Panc1 (cell line): Measurements from ENCODE around the gene ATG13. TPM values are rescaled to one million over a fixed set of nuclear protein-coding genes. Genes with fewer than 3 reads are reported as not detected.

Experiments used
- ATAC-seq: fragments of 200-7000 bp; cut with Tn5 transposase; 2 replicates; pipeline ENCODE4 v1.9.1; 2020; ENCODE audit warnings: mild to moderate bottlenecking, moderate library complexity
- BruUV-seq: library from RNA; stranded (reverse); fragments of 400-500 nt; replicated peaks from 2 replicates; lab custom pipeline; 2021; lab: Mats Ljungman, UMichigan
- CTCF ChIA-PET: fragments of 300-600 bp; sonication (Branson Sonifier 250); formaldehyde crosslinking; loops from one replicate; lab custom pipeline; 2022; ENCODE audit warnings: antibody characterized with exemption; lab: Charles Lee
- POLR2A ChIA-PET: fragments of 300-600 bp; sonication (Branson Sonifier 250); formaldehyde crosslinking; loops from one replicate; lab custom pipeline; 2022; ENCODE audit warnings: antibody characterized with exemption; lab: Charles Lee
- DNase-seq: peaks from one replicate; pipeline ENCODE4 v3.0.0-alpha.2; 2010; ENCODE audit warnings: low read depth, low spot score
- H3K27ac ChIP-seq: 2 replicates; pipeline ENCODE4 v1.5.1; 2011; ENCODE audit warnings: mild to moderate bottlenecking, low read length, inconsistent platforms
- H3K27me3 ChIP-seq: fragments of 200-500 bp; sonication (Bioruptor generic); 2 replicates; pipeline ENCODE4 v1.6.0; 2014; ENCODE audit warnings: low read length, inconsistent platforms; ENCODE audit not compliant: control insufficient read depth, insufficient read depth
- H3K36me3 ChIP-seq: fragments of 200-500 bp; sonication (Bioruptor generic); 2 replicates; pipeline ENCODE4 v1.5.1; 2014; ENCODE audit warnings: inconsistent platforms, mild to moderate bottlenecking, low read length, moderate library complexity; ENCODE audit not compliant: control insufficient read depth, insufficient read depth
- H3K4me1 ChIP-seq: 2 replicates; pipeline ENCODE4 v1.5.1; 2011; ENCODE audit warnings: inconsistent platforms, mild to moderate bottlenecking, low read length, moderate library complexity; ENCODE audit not compliant: control insufficient read depth, insufficient read depth
- H3K4me3 ChIP-seq, 2 experiments: 2 replicates each; pipeline ENCODE4 v1.5.1; 2011 to 2012; ENCODE audit warnings: low read depth in 2 of 2, low read length in 2 of 2, mild to moderate bottlenecking in 2 of 2, inconsistent platforms in 1 of 2, moderate library complexity in 1 of 2
- H3K9me3 ChIP-seq: fragments of 200-500 bp; sonication (Bioruptor generic); 2 replicates; pipeline ENCODE4 v1.5.1; 2014; ENCODE audit warnings: low read depth, mild to moderate bottlenecking, inconsistent platforms, low read length, moderate library complexity; ENCODE audit not compliant: control insufficient read depth, insufficient read depth
- CTCF ChIP-seq: fragments of 450-650 bp; IDR thresholded peaks from 2 replicates; pipeline ENCODE4 v1.5.1; 2017; ENCODE audit warnings: mild to moderate bottlenecking
- POLR2AphosphoS5 ChIP-seq: IDR thresholded peaks from 2 replicates; pipeline ENCODE4 v1.6.1; 2012; ENCODE audit warnings: mild to moderate bottlenecking, low read depth, low read length, moderate library complexity
- REST ChIP-seq, 2 experiments: IDR thresholded peaks; 2 replicates each; pipeline ENCODE4 v1.6.1; 2011 to 2012; ENCODE audit warnings: low read depth in 2 of 2, control low read depth in 1 of 2, low read length in 1 of 2, mild to moderate bottlenecking in 1 of 2, moderate library complexity in 1 of 2; ENCODE audit not compliant: insufficient read depth in 1 of 2
- SIN3A ChIP-seq: IDR thresholded peaks from 2 replicates; pipeline ENCODE4 v1.6.1; 2012; ENCODE audit warnings: low read depth, mild to moderate bottlenecking, low read length, moderate library complexity, borderline replicate concordance; ENCODE audit not compliant: insufficient read depth
- TCF7L2 ChIP-seq: IDR thresholded peaks from 2 replicates; pipeline ENCODE4 v1.6.1; 2011; ENCODE audit warnings: mild to moderate bottlenecking, low read depth, low read length, inconsistent platforms
- in situ Hi-C: cut with HindIII; loops from 2 replicates; pipeline ENCODE4 v1.10.0; 2016; ENCODE audit warnings: low sequenced_read_pairs, low pct_unique_long_range_greater_than_20kb
- intact Hi-C: fragments of 100-400 bp; cut with micrococcal nuclease; formaldehyde crosslinking; loops from one replicate; pipeline ENCODE4 v1.10.0; 2022; ENCODE audit not compliant: unreplicated experiment
- total RNA-seq: library from RNA; stranded (reverse); gene quantifications from one replicate; pipeline ENCODE4 v1.2.1, GENCODE V29; 2021; ENCODE audit not compliant: unreplicated experiment

The ATG13 gene
- total RNA-seq, 1 experiment from 2014 or later: 57.9 TPM

DNA sequence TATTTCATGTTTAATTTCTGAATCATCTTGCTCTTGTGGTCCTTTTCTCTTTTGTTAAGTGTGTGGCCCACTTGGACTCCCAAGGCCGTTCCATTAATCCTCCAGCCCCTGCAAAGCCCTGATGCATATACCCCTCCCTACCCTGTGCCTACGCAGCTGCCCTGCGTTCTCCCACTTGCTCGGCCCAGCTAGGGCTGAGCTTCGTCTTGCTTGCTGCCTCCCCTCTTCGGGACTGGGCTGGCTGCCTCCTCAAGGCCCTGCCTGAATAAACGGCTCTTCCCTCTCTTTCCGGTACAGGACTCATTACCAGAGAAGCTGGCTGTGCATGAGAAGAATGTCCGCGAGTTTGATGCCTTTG, 54.6 kb downstream of the ATG13 start:
- no peak for TF ChIP-seq SIN3A
- no peak for TF ChIP-seq TCF7L2
- TF ChIP-seq POLR2AphosphoS5: no peak
- TF ChIP-seq CTCF: no peak

GRCh38 chr11:46672381-46672839, 55.1 kb downstream of the ATG13 start:
- H3K4me1 ChIP-seq: peaks cover 8% of the 10 kb centered on the region
- DNase-seq (no peak), ATAC-seq (no peak)
- TF ChIP-seq POLR2AphosphoS5 (no peak), SIN3A (no peak), REST (IDR thresholded peaks at IDR 0.05; ENCODE audit: insufficient read depth in 1 of 2, low read depth in 2 of 2, low read length in 1 of 2) (no peak), CTCF (no peak), TCF7L2 (no peak)
- no peaks in the 10 kb centered on the region for H3K9me3 ChIP-seq
- intact Hi-C loops (no loop called here), in situ Hi-C loops (no loop called here)
- no TSS peak for BruUV-seq
- H3K4me3 ChIP-seq: no peak overlapping the region
- ChIA-PET CTCF (no interaction called here), POLR2A (interaction anchor here (0.5 kb wide), 1 partner anchor 52 kb away, joined by 8 read pairs; no protein-coding TSS in a partner anchor)
- H3K27ac ChIP-seq: no peak overlapping the region
- peaks cover 6% of the 10 kb centered on the region for H3K36me3 ChIP-seq
- H3K27me3 ChIP-seq: no peaks in the 10 kb centered on the region

More for the DNA sequence above, 54.6 kb downstream of the ATG13 start:
- Histone ChIP-seq H3K9me3 (no peaks in the 10 kb centered on the region), H3K4me1 (peaks cover 8% of the 10 kb centered on the region), H3K27ac (no peak overlapping the region), H3K27me3 (no peaks in the 10 kb centered on the region), H3K36me3 (peaks cover 6% of the 10 kb centered on the region), H3K4me3 (no peak overlapping the region)
- in situ Hi-C loops (no loop called here), intact Hi-C loops (no loop called here)
- CTCF ChIA-PET: no interaction called here
- ATAC-seq (no peak), DNase-seq (no peak)
- POLR2A ChIA-PET: interaction anchor here (0.5 kb wide), 1 partner anchor 53 kb away, joined by 8 read pairs; no protein-coding TSS in a partner anchor
- no TSS peak for BruUV-seq
